H1 (cell line): ENCODE results near the gene DTD1. TPM values are rescaled to one million over a fixed set of nuclear protein-coding genes. Genes with fewer than 3 reads are reported as not detected.

ENCODE experiments used
- BACH1 ChIP-seq: IDR thresholded peaks from 2 replicates; pipeline ENCODE4 v1.6.1; 2012; ENCODE audit warnings: low read length, improper control_type of control experiment
- EP300 ChIP-seq, 2 experiments: IDR thresholded peaks; 1 replicate in 1 of 2; 2 replicates in 1 of 2; pipeline ENCODE4 v1.6.1; 2011 to 2012; ENCODE audit warnings: low read depth in 2 of 2, low read length in 2 of 2, mild to moderate bottlenecking in 2 of 2, borderline replicate concordance in 1 of 2, inconsistent platforms in 1 of 2, moderate library complexity in 1 of 2
- SIN3A ChIP-seq, 2 experiments: IDR thresholded peaks in 1 of 2; conservative IDR thresholded peaks in 1 of 2; 2 replicates each; pipeline ENCODE4 v1.6.1; 2011 to 2012; ENCODE audit warnings: low read length in 2 of 2, improper control_type of control experiment in 1 of 2, low read depth in 1 of 2, mild to moderate bottlenecking in 1 of 2
- TBP ChIP-seq: IDR thresholded peaks from 2 replicates; pipeline ENCODE4 v1.6.1; 2011; ENCODE audit warnings: low read depth, low read length, improper control_type of control experiment
- polyA plus RNA-seq, 7 experiments: library from polyadenylated mRNA; depleted of rRNA in 3 of 7; stranded (reverse) in 5 of 7; unstranded in 2 of 7; fragments of >200 nt in 5 of 7; fragments of 200-250 nt in 2 of 7; gene quantifications; 1 replicate in 5 of 7; 2 replicates in 1 of 7; 4 replicates in 1 of 7; pipeline versions ENCODE4 v1.2.1 to v1.2.3, GENCODE V29; 2011 to 2013; ENCODE audit warnings: missing spikeins in 2 of 7, mixed read lengths in 2 of 7
- total RNA-seq: library from RNA; stranded (reverse); fragmentation: NEBNext Ultra II Directional; extraction: Animal tissue kit (Norgen Biotek cat#: 25700); gene quantifications from 2 replicates; pipeline ENCODE4 v1.2.1, GENCODE V29; 2021
- TF ChIP-seq, protein P1 (sequence below): IDR thresholded peaks from 2 replicates; pipeline ENCODE4 v1.6.1; 2012; ENCODE audit warnings: inconsistent platforms
- TF ChIP-seq, protein P2 (sequence below): IDR thresholded peaks from 2 replicates; pipeline ENCODE4 v1.6.1; 2012; ENCODE audit warnings: inconsistent platforms

Gene DTD1
- total and polyA plus RNA-seq, 2 of the 8 experiments (the other 6 are each of a cell fraction or from before 2014, with no cell fraction given), result 49.7 to 66.6 TPM

DNA sequence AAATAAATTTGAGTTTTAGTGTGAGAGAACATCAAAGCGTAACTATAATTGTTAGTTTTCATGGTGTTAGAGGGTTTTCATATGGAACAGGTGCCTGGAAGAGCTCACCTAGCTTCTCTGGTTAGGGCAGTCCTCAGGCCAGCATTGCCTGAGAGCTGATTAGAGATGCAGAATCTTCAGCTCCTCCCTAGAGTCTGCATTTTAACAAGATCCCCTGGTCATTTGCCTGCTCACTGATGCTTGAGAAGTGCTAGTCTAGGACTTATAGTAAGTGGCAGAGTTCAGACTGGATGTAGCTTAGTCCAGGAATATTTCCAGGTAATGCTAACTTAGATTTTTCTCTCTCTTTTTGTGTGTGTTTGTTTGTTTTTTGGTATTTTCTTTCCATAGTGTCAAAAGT lies 42.3 kb upstream of the DTD1 start (continued):
- TF ChIP-seq BACH1 (no peak), EP300 (IDR thresholded peaks at IDR 0.05; ENCODE audit: borderline replicate concordance in 1 of 2, low read depth in 2 of 2, low read length in 2 of 2) (no peak), TBP (no peak), SIN3A (conservative IDR thresholded peaks at IDR 0.05 in 1 of 2, IDR thresholded peaks at IDR 0.05 in 1 of 2; ENCODE audit: low read depth in 1 of 2, low read length in 2 of 2) (no peak)
- TF ChIP-seq, protein P1, sequence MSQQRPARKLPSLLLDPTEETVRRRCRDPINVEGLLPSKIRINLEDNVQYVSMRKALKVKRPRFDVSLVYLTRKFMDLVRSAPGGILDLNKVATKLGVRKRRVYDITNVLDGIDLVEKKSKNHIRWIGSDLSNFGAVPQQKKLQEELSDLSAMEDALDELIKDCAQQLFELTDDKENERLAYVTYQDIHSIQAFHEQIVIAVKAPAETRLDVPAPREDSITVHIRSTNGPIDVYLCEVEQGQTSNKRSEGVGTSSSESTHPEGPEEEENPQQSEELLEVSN, result no peak
- TF ChIP-seq, protein P2, sequence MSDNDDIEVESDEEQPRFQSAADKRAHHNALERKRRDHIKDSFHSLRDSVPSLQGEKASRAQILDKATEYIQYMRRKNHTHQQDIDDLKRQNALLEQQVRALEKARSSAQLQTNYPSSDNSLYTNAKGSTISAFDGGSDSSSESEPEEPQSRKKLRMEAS, result no peak
